Mammary epithelial cell (primary cell): ENCODE data around the gene SHB.

Source experiments
- EZH2 ChIP-seq: IDR thresholded peaks from 2 replicates; pipeline ENCODE4 v1.6.1; 2012; ENCODE audit warnings: low read length, inconsistent platforms, borderline replicate concordance
- TF ChIP-seq, protein P1 (sequence below), 2 donors: IDR thresholded peaks in 1 of 2; conservative IDR thresholded peaks in 1 of 2; 2 replicates each; pipeline ENCODE4 v1.5.1; 2011 to 2012; ENCODE audit warnings: inconsistent platforms in 2 of 2, low read length in 2 of 2, mild to moderate bottlenecking in 2 of 2, control low read depth in 1 of 2, low read depth in 1 of 2; ENCODE audit not compliant: insufficient read depth in 1 of 2; ENCODE audit errors: extremely low read depth in 1 of 2

- TF ChIP-seq, protein P1, sequence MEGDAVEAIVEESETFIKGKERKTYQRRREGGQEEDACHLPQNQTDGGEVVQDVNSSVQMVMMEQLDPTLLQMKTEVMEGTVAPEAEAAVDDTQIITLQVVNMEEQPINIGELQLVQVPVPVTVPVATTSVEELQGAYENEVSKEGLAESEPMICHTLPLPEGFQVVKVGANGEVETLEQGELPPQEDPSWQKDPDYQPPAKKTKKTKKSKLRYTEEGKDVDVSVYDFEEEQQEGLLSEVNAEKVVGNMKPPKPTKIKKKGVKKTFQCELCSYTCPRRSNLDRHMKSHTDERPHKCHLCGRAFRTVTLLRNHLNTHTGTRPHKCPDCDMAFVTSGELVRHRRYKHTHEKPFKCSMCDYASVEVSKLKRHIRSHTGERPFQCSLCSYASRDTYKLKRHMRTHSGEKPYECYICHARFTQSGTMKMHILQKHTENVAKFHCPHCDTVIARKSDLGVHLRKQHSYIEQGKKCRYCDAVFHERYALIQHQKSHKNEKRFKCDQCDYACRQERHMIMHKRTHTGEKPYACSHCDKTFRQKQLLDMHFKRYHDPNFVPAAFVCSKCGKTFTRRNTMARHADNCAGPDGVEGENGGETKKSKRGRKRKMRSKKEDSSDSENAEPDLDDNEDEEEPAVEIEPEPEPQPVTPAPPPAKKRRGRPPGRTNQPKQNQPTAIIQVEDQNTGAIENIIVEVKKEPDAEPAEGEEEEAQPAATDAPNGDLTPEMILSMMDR (conservative IDR thresholded peaks at IDR 0.05 in 1 of 2, IDR thresholded peaks at IDR 0.05 in 1 of 2; ENCODE audit: extremely low read depth in 1 of 2, insufficient read depth in 1 of 2, low read depth in 1 of 2, low read length in 2 of 2): no peak
- TF ChIP-seq EZH2: no peak
Measured at GRCh38 chr9:37908698-37909186, 160.3 kb downstream of the SHB start.
